H9 (cell line): ENCODE results near the gene WBP2. TPM values are rescaled to one million over a fixed set of nuclear protein-coding genes. Genes with fewer than 3 reads are reported as not detected.

Experiments
- DNase-seq: peaks from one replicate; pipeline ENCODE4 v3.0.0-alpha.2; 2017
- H2AFZ ChIP-seq: one replicate; pipeline ENCODE4 v1.6.1; 2013; ENCODE audit warnings: mild to moderate bottlenecking, low read length, control low read depth, moderate library complexity
- H2AK5ac ChIP-seq: 2 replicates; pipeline ENCODE4 v1.6.1; 2013; ENCODE audit warnings: low read length, control low read depth, mixed read lengths; ENCODE audit not compliant: insufficient read length
- H2BK120ac ChIP-seq: one replicate; pipeline ENCODE4 v1.6.1; 2013; ENCODE audit warnings: low read depth, mild to moderate bottlenecking, low read length, control low read depth, inconsistent platforms; ENCODE audit not compliant: poor library complexity, severe bottlenecking
- H2BK12ac ChIP-seq: 2 replicates; pipeline ENCODE4 v1.6.1; 2013; ENCODE audit warnings: low read length, control low read depth, mixed read lengths, low read depth; ENCODE audit not compliant: insufficient read length
- H2BK15ac ChIP-seq: 2 replicates; pipeline ENCODE4 v1.6.1; 2013; ENCODE audit warnings: low read depth, low read length, control low read depth
- H2BK20ac ChIP-seq: one replicate; pipeline ENCODE4 v1.6.1; 2013; ENCODE audit warnings: low read depth, mild to moderate bottlenecking, low read length, control low read depth, inconsistent platforms; ENCODE audit not compliant: poor library complexity, severe bottlenecking
- H2BK5ac ChIP-seq: 2 replicates; pipeline ENCODE4 v1.6.1; 2013; ENCODE audit warnings: low read length, control low read depth, mixed read lengths; ENCODE audit not compliant: insufficient read length
- H3K14ac ChIP-seq: 2 replicates; pipeline ENCODE4 v1.6.1; 2013; ENCODE audit warnings: low read length, control low read depth; ENCODE audit not compliant: insufficient read depth
- H3K18ac ChIP-seq: 2 replicates; pipeline ENCODE4 v1.6.1; 2013; ENCODE audit warnings: low read depth, mild to moderate bottlenecking, mixed read lengths, low read length, control low read depth; ENCODE audit not compliant: insufficient read length
- H3K23ac ChIP-seq: 2 replicates; pipeline ENCODE4 v1.6.1; 2013; ENCODE audit warnings: low read length, control low read depth, mixed read lengths, low read depth; ENCODE audit not compliant: insufficient read length
- H3K23me2 ChIP-seq: 2 replicates; pipeline ENCODE4 v1.6.1; 2013; ENCODE audit warnings: low read depth, mild to moderate bottlenecking, mixed read lengths, low read length, control low read depth; ENCODE audit not compliant: insufficient read length, poor library complexity, severe bottlenecking
- H3K27ac ChIP-seq: 2 replicates; pipeline ENCODE4 v1.5.1; 2013; ENCODE audit warnings: low read length, control low read depth, mixed read lengths, low read depth; ENCODE audit not compliant: insufficient read length
- H3K27me3 ChIP-seq: 2 replicates; pipeline ENCODE4 v1.6.1; 2013; ENCODE audit warnings: low read length, control low read depth, inconsistent platforms; ENCODE audit not compliant: insufficient read depth
- H3K4ac ChIP-seq: 2 replicates; pipeline ENCODE4 v1.6.1; 2013; ENCODE audit warnings: low read depth, mild to moderate bottlenecking, control low read depth, inconsistent platforms, low read length, moderate library complexity
- H3K4me1 ChIP-seq: 2 replicates; pipeline ENCODE4 v1.6.1; 2013; ENCODE audit warnings: low read length, control low read depth, inconsistent platforms; ENCODE audit not compliant: insufficient read depth
- H3K4me2 ChIP-seq: 2 replicates; pipeline ENCODE4 v1.6.1; 2013; ENCODE audit warnings: low read length, control low read depth, mixed read lengths; ENCODE audit not compliant: insufficient read length, insufficient read depth
- H3K56ac ChIP-seq: 2 replicates; pipeline ENCODE4 v1.6.1; 2013; ENCODE audit warnings: low read depth, mild to moderate bottlenecking, mixed read lengths, low read length, control low read depth; ENCODE audit not compliant: insufficient read length
- H3K79me1 ChIP-seq: 2 replicates; pipeline ENCODE4 v1.6.1; 2013; ENCODE audit warnings: low read depth, mild to moderate bottlenecking, moderate library complexity, low read length, control low read depth, inconsistent platforms; ENCODE audit not compliant: insufficient read depth, poor library complexity, severe bottlenecking
- H3K79me2 ChIP-seq: 2 replicates; pipeline ENCODE4 v1.6.1; 2013; ENCODE audit warnings: low read length, control low read depth, inconsistent platforms; ENCODE audit not compliant: insufficient read depth
- H3K9ac ChIP-seq: 2 replicates; pipeline ENCODE4 v1.6.1; 2013; ENCODE audit warnings: low read length, control low read depth, mixed read lengths; ENCODE audit not compliant: insufficient read length; ENCODE audit errors: extremely low read depth
- H3K9me3 ChIP-seq: one replicate; pipeline ENCODE4 v1.6.1; 2013; ENCODE audit warnings: low read depth, low read length, inconsistent platforms; ENCODE audit not compliant: control insufficient read depth
- H3T11ph ChIP-seq: one replicate; pipeline ENCODE4 v1.6.1; 2013; ENCODE audit warnings: mild to moderate bottlenecking, low read length, control low read depth, inconsistent platforms
- H4K20me1 ChIP-seq: one replicate; pipeline ENCODE4 v1.6.1; 2013; ENCODE audit not compliant: control insufficient read depth, insufficient read length, insufficient read depth
- H4K5ac ChIP-seq: 2 replicates; pipeline ENCODE4 v1.6.1; 2013; ENCODE audit warnings: low read depth, mild to moderate bottlenecking, mixed read lengths, low read length, control low read depth; ENCODE audit not compliant: insufficient read length
- H4K8ac ChIP-seq: replicated peaks from 2 replicates; pipeline ENCODE4 v1.6.1; 2013; ENCODE audit warnings: low read length, control low read depth, mixed read lengths, low read depth; ENCODE audit not compliant: insufficient read length
- H4K91ac ChIP-seq: 2 replicates; pipeline ENCODE4 v1.6.1; 2013; ENCODE audit warnings: low read depth, mild to moderate bottlenecking, moderate library complexity, mixed read lengths, low read length, control low read depth; ENCODE audit not compliant: insufficient read length
- H3K27ac Mint-ChIP-seq, 3 experiments: 2 replicates in 2 of 3; 3 replicates in 1 of 3; pipeline ENCODE4 v1.8.0; 2020 to 2021; ENCODE audit warnings: mixed read lengths in 3 of 3, mild to moderate bottlenecking in 1 of 3, moderate library complexity in 1 of 3
- H3K27me3 Mint-ChIP-seq: 2 replicates; pipeline ENCODE4 v1.8.0; 2021; ENCODE audit warnings: low read depth, mild to moderate bottlenecking, moderate library complexity, mixed read lengths
- H3K36me3 Mint-ChIP-seq, 3 experiments: 2 replicates in 2 of 3; 3 replicates in 1 of 3; pipeline ENCODE4 v1.8.0; 2020 to 2021; ENCODE audit warnings: low read depth in 3 of 3, mixed read lengths in 3 of 3; ENCODE audit not compliant: insufficient read depth in 1 of 3
- H3K4me1 Mint-ChIP-seq, 2 experiments: 2 replicates each; pipeline ENCODE4 v1.8.0; 2020; ENCODE audit warnings: mixed read lengths in 2 of 2
- H3K4me3 Mint-ChIP-seq, 2 experiments: 2 replicates in 1 of 2; 3 replicates in 1 of 2; pipeline ENCODE4 v1.8.0; 2020 to 2021; ENCODE audit warnings: mild to moderate bottlenecking in 2 of 2, mixed read lengths in 2 of 2, moderate library complexity in 1 of 2
- H3K9me3 Mint-ChIP-seq, 2 experiments: 2 replicates in 1 of 2; 3 replicates in 1 of 2; pipeline ENCODE4 v1.8.0; 2020; ENCODE audit warnings: mild to moderate bottlenecking in 2 of 2, mixed read lengths in 2 of 2, moderate library complexity in 1 of 2
- WGBS: extraction: QIAGEN DNeasy Blood & Tissue Kit; methylation state at CpG from one replicate; pipeline ENCODE4 v1.1.7; 2013; ENCODE audit warnings: missing lambda C conversion rate, low lambda C conversion rate, mixed read lengths; ENCODE audit not compliant: insufficient read length; ENCODE audit errors: extremely low coverage; 5-methylcytosine and 5-hydroxymethylcytosine counted together
- total RNA-seq: library from RNA; stranded (reverse); gene quantifications from 2 replicates; pipeline ENCODE4 v1.2.1, GENCODE V29; 2021
- TF ChIP-seq, protein P1 (sequence below): fragments of 200-600 bp; sonication (generic); conservative IDR thresholded peaks from 3 replicates; pipeline ENCODE4 v1.8.0; 2021; ENCODE audit warnings: antibody characterized with exemption, mild to moderate bottlenecking

Gene WBP2
- total RNA-seq, 1 experiment from 2014 or later = 63.2 TPM

- Histone ChIP-seq H2AK5ac (no peak overlapping the region), H2AFZ (no peak overlapping the region), H4K5ac (no peak overlapping the region), H2BK20ac (no peak overlapping the region), H3K23ac (no peak overlapping the region), H3K4me1 (no peaks in the 10 kb centered on the region; the same call in 1 of the 2 replicates), H3K79me1 (no peaks in the 10 kb centered on the region), H3K27me3 (no peaks in the 10 kb centered on the region), H3K56ac (no peak overlapping the region), H2BK12ac (no peak overlapping the region), H2BK15ac (no peak overlapping the region), H2BK5ac (no peak overlapping the region), H3K79me2 (no peaks in the 10 kb centered on the region), H3K9ac (no peak overlapping the region), H2BK120ac (no peak overlapping the region), H3K14ac (no peak overlapping the region), H3K4ac (no peak overlapping the region), H3K18ac (no peak overlapping the region), H4K91ac (no peak overlapping the region), H3K4me2 (no peak overlapping the region), H3K27ac (no peak overlapping the region), H3K23me2 (peaks cover 13% of the 10 kb centered on the region), H4K20me1 (no peaks in the 10 kb centered on the region), H3K9me3 (no peaks in the 10 kb centered on the region), H4K8ac (no peak overlapping the region), H3T11ph (no peak overlapping the region)
- no peak for DNase-seq
- H3K27ac Mint-ChIP-seq = no peak overlapping the region; a peak in 1 of 7 replicates
- no peak overlapping the region for H3K4me3 Mint-ChIP-seq
- no peaks in the 10 kb centered on the region; the same call in 1 of the 2 replicates for H3K27me3 Mint-ChIP-seq
- H3K9me3 Mint-ChIP-seq = no peaks in the 10 kb centered on the region
- peaks cover 16 to 22% of the 10 kb centered on the region in 2 experiments for H3K4me1 Mint-ChIP-seq
- TF ChIP-seq, protein P1, sequence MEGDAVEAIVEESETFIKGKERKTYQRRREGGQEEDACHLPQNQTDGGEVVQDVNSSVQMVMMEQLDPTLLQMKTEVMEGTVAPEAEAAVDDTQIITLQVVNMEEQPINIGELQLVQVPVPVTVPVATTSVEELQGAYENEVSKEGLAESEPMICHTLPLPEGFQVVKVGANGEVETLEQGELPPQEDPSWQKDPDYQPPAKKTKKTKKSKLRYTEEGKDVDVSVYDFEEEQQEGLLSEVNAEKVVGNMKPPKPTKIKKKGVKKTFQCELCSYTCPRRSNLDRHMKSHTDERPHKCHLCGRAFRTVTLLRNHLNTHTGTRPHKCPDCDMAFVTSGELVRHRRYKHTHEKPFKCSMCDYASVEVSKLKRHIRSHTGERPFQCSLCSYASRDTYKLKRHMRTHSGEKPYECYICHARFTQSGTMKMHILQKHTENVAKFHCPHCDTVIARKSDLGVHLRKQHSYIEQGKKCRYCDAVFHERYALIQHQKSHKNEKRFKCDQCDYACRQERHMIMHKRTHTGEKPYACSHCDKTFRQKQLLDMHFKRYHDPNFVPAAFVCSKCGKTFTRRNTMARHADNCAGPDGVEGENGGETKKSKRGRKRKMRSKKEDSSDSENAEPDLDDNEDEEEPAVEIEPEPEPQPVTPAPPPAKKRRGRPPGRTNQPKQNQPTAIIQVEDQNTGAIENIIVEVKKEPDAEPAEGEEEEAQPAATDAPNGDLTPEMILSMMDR = no peak
- no CpG with 5 or more reads among the region's 23 CpGs for WGBS
- peaks cover 17 to 47% (median 40%) of the 10 kb centered on the region in 3 experiments for H3K36me3 Mint-ChIP-seq
Observed at GRCh38 chr17:75899767-75900468, 44.8 kb upstream of the WBP2 start.
